Central memory CD4-positive, alpha-beta T cell (primary cell): ENCODE data around the gene RNF121.
A peak's percentile ranks its signal among the peaks of the same experiment; 100 is the strongest.

Experiments
- DNase-seq: peaks from one replicate; pipeline ENCODE4 v3.0.0; 2022

RNF121 gene

GRCh38 chr11:71990701-71991100 lies 61.9 kb downstream of the RNF121 start:
- no peak for DNase-seq

- DNase-seq: no peak
Measured at GRCh38 chr11:71991494-71991893, 62.6 kb downstream of the RNF121 start.

- no peak for DNase-seq
Measured at GRCh38 chr11:71992136-71992730, 63.4 kb downstream of the RNF121 start.

DNA sequence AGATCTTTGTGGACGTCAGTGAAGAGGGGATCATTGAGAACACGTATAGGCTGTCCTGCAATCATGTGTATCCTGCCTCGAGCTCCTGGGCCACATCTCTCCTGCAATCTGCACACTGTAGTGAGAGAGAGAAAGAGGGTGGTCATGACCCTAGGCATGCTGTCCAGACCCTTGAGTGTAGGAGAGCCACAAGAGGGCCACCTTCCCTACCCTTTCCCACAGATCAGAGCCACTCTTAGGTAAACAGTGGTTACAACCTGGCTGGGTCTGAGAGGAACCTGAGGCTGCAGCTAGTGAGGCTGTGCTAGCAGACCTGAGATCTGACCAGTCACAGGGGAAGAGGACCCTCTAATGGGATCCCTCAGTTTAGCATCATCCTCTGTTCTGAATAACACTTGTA lies 65.9 kb downstream of the RNF121 start:
- DNase-seq: no peak

DNA sequence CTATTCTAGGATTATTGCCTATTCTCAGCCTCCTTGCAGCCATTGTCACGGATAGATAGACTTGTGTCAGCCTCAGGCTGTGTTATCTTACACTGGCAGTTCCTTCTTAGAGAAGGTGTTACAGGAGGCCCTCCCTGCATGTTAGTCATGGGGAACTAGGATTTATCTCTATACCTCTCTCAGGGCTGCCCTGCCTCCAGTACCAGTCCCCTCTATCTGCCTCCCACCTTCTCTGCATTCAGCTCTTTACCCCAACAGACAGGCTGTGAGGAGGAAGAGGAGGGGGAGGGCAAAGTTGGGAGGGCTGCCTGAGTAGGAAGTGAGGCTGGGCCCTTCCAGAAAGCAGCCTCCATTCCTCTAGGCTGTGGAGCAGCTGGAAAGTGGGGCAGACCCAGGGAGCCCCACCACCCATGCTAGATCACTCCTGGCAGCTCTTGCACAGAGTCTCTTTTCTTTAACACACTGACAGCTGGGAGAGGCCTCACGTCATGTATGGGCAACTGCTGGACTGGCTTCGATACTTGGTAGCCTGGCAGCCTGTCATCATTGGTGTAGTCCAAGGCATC lies 67.0 kb downstream of the RNF121 start:
- DNase-seq: no peak

- no peak for DNase-seq
Measured at GRCh38 chr11:71996517-71996916, 67.7 kb downstream of the RNF121 start.

DNA sequence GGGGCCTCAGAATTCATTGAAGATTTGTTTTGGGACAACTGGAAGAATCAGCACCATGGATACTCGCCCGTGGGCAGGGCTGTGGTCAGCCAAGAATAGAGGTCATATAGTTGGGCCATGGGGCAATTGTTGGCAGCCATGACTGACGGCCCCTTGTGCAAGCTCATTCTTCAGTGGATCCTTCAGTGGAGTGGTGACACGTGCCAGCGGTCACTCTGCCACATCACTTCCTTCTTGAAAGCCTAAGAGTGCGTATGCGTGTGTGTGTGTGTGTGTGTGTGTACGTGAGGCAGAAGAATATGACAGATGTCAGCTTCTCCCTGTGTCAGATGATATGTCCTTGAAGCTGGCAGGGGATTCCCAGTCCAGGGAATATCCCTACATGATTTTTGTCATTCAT lies 68.1 kb downstream of the RNF121 start:
- no peak for DNase-seq

DNA sequence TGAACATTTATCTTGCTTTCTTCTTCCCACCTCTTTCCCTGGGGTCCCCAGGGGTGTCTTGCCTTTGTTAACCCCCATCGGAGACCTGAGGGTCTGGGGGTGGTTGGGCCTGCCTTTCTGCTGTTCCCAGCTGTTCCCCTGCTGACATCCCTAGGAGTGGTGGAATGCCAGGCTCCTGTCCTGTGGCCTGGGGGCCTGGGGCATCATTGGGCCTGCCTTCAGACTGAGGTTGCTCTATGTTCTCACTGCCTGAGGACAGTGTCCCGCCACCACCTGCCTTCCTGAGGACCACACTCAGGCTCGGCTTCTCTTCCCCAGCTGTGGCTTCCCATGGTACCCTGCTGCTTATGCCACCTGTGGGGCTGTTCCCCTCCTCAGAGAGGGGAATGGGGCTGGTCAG lies 68.7 kb downstream of the RNF121 start:
- no peak for DNase-seq

DNA sequence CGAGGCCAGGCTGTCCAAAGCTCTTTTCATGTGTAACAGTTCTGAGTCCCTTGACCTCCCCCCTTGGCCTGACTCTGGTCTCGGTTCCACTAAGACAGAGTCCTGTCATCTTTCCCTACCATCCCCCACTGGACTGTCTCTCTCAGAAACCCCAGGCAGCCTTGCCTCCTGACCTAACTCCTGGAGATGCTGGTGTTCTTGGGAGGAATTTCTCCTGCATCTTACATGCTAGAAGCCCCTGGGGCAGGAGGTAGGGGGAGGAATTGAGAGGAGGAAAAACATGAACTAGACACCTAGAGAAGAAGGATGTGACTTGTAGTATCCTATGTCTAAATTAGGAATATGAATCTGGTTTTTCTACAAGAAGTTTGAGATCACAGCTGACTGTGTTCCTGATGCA lies 69.2 kb downstream of the RNF121 start:
- DNase-seq: no peak

GRCh38 chr11:71998649-71999310 lies 69.9 kb downstream of the RNF121 start, which contains the start of gene IL18BP:
Gene IL18BP, plus strand, starts transcription at chr11:71998909. Its CDS starts 1,076 bp downstream, at chr11:71999985.
- DNase-seq: peak; percentile 32

GRCh38 chr11:71999362-71999761 lies 70.5 kb downstream of the RNF121 start:
- DNase-seq: no peak

- no peak for DNase-seq
Measured at GRCh38 chr11:71999798-72000197, 71.0 kb downstream of the RNF121 start.

DNA sequence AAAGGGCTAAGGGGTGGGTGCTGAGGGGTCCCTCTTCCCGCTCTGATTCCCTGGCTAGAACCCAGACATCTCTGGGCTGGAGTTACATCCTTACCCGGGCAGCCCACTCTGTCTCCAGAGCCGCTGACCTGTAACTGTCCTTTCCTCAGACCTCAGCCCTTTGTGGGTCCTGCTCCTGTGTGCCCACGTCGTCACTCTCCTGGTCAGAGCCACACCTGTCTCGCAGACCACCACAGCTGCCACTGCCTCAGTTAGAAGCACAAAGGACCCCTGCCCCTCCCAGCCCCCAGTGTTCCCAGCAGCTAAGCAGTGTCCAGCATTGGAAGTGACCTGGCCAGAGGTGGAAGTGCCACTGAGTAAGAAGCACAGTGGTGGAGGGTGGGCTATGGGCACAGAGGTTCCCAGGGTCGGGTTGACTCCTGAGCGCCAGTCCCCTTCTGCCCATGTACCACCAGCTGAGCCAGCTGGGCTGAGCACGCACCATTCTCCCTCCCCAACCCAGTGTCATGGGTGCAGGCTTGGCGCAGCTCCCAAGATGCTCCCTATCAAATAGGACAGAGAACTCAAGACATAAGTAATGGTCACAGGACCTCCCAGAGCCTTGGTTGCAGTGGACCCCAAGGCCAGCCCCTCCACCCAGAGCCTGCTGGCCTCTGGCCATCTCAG lies 71.5 kb downstream of the RNF121 start:
- DNase-seq: no peak

DNA sequence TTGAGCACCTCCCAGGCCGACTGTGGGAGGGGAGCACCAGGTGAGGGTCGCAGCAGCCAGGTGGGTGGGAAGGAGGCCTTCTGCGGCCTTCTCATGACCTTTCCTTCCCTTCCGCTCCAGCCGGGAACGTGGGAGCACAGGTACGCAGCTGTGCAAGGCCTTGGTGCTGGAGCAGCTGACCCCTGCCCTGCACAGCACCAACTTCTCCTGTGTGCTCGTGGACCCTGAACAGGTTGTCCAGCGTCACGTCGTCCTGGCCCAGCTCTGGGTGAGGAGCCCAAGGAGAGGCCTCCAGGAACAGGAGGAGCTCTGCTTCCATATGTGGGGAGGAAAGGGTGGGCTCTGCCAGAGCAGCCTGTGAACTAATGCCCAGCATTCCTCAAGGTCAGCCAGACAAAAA lies 72.4 kb downstream of the RNF121 start:
- DNase-seq: no peak

DNA sequence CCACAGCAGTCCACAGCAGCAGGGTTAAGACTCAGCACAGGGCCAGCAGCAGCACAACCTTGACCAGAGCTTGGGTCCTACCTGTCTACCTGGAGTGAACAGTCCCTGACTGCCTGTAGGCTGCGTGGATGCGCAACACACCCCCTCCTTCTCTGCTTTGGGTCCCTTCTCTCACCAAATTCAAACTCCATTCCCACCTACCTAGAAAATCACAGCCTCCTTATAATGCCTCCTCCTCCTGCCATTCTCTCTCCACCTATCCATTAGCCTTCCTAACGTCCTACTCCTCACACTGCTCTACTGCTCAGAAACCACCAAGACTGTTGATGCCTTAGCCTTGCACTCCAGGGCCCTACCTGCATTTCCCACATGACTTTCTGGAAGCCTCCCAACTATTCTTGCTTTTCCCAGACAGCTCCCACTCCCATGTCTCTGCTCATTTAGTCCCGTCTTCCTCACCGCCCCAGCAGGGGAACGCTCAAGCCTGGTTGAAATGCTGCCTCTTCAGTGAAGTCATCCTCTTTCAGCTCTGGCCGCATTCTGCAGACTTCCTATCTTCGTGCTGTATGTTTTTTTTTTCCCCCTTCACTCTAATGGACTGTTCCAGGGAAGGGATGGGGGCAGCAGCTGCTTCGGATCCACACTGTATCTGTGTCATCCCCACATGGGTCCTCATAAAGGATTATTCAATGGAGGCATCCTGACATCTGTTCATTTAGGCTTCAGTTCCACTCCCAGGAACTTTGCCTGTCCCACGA lies 73.2 kb downstream of the RNF121 start:
- no peak for DNase-seq

GRCh38 chr11:72002841-72003775 lies 74.3 kb downstream of the RNF121 start:
- DNase-seq: no peak

- no peak for DNase-seq
Measured at GRCh38 chr11:72003776-72004171, 74.9 kb downstream of the RNF121 start.

- no peak for DNase-seq
Measured at GRCh38 chr11:72004515-72005346, 75.9 kb downstream of the RNF121 start.

DNA sequence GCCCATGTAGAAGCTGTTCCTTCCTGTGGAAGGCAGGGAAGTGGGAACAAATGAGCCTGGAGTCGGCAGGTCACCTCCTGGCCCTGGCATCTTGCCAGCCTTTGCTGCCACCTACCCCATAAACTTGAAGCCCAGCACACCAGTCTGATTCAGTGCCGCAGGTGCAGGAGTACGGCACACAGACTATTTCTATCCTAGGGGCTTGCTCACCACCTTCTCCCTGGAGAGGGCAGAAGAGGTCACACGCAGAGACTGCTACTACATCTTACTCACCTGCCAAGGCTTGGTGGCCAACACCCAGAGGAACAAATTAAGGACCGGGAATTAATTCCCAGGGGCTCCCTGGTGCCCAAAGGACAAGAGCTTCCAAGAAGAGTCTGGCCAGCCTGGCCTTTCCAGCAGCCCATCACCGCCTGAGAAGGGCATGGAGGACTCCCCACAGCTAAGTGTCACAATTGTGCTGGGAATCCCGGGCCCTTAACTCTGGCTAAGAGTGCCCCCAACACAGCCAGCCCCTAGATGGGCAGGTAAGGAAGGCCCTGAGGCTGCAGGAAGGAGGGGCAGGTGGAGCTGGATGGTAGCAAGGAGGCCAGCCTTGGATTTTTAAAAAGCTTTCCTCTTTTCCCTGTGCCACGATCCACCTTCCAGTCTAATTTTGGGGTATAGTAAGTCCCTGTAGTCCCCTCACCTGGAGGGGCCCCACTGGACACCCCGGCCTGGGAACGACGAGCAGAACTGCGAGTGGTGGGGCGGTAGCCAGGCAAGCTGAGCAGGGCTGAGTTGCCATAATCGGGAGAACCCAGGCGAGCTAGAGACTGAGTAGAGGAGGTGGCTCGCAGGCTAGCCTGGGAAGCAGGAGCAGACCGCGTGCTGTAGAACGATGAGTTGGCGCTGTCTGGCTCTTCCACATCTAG lies 76.8 kb downstream of the RNF121 start:
- DNase-seq: no peak
